ENCODE results near the gene C11orf91.

GRCh38 chr11:33692541-33692940, 8.1 kb downstream of the C11orf91 start:
- no peak for TF ChIP-seq YY1 (IDR thresholded peaks at IDR 0.05; ENCODE audit: insufficient read depth, insufficient read length)
- no peak for TF ChIP-seq ZNF274 (IDR thresholded peaks at IDR 0.05; ENCODE audit: low read depth, low read length)
- no peak for TF ChIP-seq SUZ12 (IDR thresholded peaks at IDR 0.05; ENCODE audit: extremely low read depth, insufficient read depth, insufficient read length)
